NCI-H82 treated with DMSO at 0.1 percent for 48 hours (cell line): ENCODE results near the gene KIF1A.
"Not testable (repeated sequence)": the region's sequence is repeated elsewhere in the genome, so short reads cannot be mapped to it uniquely, and the experiment has no call there.

ENCODE experiments used
- DNase-seq: peaks from one replicate; lab custom pipeline; 2025; ENCODE audit not compliant: unreplicated experiment; lab: John Stamatoyannopoulos, UW

KIF1A gene

DNA sequence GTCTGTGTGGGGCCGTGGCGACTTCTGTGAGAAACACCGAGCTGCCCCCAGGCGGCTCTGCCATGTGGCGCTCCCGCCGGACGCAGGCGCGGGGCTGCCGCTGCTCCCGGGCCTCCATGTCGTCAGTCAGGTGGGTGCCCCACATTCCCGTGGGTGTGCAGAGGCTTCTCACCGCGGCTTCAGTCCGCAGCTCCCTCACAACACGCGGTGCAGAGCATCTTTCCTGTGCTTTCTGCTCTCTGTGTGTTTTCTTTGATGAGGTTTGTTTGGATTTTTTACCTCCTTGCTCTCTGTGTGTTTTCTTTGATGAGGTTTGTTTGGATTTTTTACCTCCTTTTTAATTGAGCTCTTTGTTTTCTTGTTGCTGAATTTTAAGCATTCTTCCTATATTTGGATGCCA is 115.4 kb downstream of the KIF1A start:
- no peak for DNase-seq

DNA sequence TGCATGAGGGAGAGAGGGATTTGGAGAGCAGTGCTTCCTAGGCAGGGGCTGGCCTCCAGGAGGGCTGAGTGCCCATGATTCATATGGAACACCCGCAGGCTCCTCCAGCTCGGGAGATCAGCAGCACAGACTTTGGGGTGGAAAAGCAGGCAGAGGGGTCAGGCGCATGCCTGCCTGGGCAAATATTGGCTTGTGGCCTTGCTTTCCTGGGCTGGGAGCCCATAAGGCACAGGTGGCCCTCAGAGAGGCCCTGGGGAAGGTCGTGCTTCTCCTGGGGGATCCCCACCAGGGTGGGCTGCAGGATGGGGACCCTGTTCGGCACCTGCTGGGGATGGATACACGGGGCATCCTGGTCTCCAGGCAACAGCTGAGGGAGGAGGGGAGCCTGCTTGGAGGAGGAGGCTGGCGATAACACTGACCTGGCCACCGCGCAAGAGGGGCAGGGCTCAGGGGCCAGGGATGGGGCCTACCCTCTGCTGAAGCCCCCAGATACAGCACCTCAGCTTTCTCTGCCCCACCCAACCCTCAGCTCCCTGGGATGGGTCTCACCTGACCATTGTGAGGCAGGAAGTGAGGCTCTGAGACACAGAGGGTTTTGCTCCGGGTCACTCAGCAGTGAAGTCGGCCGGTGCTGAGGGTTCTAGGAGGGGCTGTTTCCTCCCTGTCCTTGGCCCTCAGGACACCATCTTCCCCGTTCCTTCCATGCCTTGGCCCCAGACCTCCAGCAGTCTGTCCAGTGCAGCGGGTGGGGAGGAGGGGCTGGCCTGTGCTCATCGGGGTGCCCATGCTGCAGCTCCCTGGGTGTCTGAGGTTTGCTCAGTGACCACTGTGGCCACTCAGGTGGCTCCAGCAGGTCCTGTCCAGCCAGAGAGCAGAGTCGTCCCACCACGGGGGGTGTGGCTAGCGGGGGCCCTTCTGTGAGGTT is 116.3 kb downstream of the KIF1A start:
- no peak for DNase-seq

DNA sequence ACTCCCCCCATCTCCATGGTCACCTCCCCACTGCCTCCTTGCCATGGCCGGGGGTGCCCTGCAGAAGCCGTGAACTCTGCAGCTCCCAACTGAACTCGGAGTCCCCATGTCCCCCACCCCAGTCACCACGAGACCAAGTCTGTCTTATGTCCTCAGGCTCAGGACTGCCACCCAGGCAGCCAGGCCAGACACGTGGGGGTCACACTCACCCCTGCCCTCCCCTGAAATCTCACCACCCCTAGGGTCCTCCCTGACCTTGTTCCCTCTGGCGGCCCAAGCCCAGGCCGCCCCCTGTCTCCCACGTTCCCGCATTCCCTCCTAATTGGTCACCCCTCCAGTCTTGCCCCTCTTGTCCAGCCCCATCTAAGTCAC is 117.4 kb downstream of the KIF1A start:
- DNase-seq = no peak

DNA sequence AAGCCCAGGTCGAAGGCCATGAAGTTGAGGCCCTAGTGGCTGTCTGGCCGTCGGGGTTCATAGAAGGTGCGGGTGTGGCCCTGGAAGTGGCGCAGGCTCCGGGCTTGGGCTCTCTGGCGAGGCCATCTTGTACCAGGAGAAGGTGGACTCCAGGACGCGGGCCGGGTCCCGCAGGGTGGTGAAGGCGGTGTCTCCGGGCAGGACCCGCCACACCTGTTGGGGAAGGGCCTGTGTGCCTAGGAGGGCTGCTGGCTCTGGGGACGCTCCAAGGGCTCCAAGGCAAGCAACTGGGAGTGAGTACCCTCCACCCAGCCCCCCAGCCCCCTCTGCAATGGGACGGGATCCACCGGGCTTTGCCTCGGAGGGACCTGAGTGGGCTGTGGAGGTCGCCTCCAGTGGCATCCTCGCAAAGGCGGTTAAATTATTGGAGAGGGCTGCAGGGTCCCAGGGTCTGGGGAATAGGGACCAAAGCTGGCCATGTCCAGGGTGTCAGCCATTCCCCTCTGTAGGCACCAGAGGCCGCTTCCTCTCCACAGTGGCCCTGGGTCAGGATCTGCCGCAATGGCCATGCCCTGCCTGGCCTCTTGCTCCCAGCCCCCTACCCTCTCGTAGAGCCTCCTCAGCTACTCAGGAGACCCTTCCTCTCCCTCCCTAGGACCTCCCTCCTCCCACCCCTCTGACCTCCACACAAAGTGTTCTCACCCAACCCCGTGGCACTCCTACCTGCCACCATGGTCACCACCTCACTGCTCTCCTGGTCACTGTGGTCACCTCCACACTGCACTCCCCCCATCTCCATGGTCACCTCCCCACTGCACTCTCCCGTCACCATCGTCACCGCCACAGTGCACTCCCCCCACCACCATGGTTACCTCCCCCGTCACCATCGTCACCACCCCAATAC is 118.0 kb downstream of the KIF1A start:
- no peak for DNase-seq

DNA sequence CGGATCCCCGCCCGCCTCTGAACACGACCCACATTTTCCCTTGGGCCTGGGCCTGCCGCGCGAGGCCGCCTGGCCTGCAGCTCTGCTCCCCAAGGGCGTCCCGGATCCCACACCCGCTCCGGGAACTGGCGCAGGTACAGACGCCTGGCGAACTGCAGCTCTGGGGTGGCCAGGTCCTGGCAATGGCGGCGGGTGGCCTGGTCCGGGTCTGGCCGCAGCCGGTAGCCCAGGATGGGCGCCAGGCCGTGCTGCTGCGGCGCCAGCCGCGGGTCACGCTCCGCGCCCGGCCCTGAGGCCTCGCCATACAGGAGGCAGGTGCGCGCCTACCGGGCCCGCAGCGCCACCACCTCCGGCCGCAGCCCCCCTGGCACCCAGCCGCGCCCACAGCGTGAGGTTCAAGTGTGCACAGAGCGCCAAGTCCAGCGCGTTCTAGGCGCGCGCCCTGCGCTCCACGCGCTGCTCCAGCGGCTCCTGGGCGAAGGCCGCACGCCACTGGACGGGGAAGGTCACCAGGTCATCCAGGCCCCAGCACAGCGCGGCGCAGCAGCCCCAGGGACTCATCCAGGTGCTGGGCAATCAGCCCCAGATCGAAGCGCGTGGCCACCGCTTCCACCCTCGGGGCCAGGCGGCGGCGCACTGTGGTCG is 118.8 kb downstream of the KIF1A start:
- no peak for DNase-seq

DNA sequence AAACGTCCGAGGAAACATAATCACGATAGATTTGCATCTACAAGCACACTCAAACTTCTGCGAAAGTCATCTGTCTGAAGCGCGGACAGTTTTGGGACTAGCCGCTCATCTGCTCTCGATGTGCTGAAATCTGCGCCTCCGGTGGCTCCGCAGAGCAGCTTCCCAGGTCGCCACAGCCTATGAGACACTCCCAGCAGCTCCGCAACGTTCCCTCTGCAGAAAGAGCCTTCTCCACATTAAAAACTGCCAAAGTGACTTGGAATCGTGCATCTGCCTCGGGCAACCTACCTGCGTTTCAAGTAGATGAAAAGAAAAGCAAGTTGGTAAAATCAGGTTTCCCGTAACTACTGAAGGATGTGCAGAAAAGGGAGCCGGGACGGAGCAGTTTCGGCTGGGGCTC is 119.4 kb downstream of the KIF1A start:
- DNase-seq = not testable (repeated sequence)

DNA sequence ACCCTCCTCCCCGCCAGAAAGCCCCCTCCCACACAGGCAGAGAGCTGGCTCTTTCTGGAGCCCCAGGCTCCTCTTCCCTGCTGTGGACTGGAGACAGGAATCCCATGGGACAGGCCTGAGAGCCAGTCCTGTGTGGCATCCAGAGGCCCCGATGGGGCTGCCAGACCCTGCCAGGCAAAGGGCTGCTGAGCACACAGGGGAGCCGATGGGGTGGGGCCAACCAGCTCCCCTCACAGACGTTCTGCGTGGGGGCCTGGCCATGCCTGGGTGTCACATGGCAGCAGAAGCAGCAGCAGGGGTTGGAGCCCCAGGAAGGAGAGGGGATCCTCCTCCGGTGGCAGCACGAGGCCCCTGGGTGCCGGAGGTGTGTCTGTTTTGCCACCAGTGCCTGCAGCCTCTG is 120.2 kb downstream of the KIF1A start:
- DNase-seq = not testable (repeated sequence)

DNA sequence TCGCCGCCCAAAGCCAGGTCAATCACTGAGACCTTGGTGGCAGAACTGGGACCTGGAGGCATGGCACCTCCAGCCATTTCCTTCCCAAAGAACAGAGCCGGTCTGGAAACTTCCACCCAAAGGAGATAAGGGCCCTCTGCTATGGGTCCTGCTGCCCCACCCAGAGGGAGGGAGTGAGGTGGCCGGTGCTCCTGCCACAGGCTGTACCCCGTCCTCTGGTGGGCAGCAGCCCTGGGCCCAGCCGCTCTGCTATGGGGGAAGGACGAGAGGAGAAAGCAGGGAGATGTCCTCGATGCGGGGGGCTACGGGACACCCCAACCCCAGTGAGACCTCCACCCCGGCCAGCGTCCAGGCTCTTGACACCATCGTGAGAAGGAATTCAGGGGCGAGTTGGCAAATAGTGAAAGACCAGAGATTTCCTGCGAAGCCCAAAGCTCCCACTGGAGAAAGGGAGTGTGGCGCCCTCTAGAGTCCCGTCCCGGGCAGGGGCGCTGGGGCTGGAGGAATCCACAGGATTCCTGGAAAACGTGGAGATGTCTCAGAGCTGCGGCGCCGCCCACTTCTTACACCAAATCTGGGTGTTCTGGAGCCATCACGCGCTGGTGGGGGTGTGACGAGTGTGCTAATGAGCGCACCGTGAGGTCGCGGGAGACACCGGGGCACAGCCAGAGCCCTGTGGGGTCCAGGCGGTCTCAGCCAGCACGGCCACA is 121.0 kb downstream of the KIF1A start:
- not testable (repeated sequence) for DNase-seq

DNA sequence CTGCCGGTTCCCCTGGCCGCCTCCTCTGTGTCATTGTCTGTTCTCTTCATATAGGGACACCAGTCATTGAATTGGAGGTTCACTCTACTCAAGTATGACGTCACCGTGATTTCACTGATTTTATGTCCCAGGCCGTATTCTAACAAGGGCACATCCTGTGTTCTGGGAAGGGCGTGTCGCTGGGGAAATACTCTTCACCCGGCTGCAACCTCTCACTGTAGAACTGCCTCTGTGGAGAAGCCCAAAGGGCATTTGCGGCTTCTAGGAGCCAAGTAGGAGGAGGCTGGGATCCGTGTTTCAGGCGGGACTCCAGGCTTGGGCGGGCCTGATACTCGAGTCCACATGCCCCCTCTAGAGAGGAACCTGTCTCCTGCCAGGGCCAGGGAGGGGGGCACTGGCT is 123.5 kb downstream of the KIF1A start:
- DNase-seq = not testable (repeated sequence)

DNA sequence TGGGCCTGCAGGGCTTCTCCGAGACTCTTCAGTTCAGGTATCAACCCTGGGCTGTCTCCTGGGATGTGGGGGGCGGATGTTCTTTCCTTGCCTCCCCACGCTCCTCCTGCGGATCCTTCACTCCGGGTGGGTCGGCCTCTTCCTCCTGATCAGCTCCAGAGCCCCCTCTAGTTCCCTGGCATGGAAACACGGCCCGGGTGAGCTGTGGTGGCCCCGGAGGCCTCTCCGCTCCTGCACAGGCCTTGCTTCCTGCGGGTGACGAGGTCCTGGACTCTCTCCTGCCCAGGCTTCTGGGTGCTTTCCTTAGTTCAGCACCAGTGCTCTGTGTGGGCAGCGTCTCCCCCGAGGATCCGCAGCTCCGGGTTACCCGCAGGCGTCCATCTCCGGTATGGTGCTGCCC is 124.4 kb downstream of the KIF1A start:
- DNase-seq = not testable (repeated sequence)

DNA sequence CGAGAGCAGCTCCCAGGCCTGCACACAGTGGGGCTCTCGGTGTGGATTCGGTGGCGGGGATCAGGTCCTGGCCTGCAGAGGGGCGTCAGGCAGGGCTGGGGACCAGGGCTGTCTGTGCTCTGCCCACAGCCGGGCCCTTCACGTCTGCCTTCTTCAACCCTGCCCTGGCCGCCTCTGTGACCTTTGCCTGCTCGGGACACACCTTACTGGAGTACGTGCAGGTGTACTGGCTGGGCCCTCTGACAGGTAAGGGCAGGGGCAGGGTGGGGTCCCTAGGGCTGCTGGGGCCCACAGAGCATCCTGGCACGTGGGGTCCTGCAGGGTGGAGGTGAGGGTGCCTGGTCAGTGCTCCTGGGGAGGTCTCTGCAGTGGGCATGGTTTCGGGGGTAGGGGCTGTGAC is 125.7 kb downstream of the KIF1A start:
- not testable (repeated sequence) for DNase-seq

DNA sequence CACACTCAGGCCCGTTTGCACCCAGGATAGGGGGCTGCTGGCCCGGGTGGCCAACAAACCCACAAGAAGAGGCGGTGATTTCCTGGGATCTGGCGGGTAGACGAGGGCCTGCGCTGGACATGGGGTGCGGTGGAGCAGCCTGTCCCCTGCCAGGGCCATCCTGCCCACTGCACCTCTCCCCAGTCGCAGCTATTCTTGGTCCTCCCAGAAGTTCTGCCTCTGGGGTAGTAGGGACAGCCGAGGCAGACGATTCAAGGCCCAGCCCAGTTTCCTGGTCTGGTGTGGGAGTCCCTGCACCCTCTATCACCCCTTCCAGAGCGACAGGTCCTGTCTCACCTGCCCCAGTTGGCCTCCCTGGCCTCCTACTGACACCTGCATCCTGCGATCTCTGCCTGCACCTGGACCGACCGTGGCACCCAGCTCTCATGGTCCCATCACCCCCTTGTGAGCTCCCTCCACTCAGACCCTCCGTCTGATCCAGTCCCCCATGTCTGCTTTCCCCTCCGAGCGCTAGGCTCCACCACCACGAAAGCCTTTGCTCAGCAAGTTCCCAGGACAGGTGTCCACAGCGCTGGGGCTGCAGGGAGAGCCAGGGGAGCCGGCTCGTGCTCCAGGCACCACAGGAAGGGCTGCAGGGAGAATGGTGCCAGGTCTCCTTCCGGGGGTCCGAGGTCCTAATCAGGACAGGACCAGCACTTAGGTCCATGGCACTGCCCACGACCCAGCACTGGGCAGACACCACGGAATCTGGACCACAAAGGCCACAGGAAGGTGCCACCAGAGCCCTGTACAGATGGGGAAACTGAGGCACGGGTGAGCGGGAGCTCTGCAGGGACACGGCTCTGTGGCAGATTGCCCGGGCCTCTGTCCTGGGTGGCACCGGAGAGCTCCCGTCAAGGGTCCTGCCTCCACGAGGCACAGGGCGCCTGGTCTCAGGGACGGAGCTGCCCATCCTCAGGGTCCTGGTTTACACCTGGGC is 127.1 kb downstream of the KIF1A start:
- DNase-seq = not testable (repeated sequence)

DNA sequence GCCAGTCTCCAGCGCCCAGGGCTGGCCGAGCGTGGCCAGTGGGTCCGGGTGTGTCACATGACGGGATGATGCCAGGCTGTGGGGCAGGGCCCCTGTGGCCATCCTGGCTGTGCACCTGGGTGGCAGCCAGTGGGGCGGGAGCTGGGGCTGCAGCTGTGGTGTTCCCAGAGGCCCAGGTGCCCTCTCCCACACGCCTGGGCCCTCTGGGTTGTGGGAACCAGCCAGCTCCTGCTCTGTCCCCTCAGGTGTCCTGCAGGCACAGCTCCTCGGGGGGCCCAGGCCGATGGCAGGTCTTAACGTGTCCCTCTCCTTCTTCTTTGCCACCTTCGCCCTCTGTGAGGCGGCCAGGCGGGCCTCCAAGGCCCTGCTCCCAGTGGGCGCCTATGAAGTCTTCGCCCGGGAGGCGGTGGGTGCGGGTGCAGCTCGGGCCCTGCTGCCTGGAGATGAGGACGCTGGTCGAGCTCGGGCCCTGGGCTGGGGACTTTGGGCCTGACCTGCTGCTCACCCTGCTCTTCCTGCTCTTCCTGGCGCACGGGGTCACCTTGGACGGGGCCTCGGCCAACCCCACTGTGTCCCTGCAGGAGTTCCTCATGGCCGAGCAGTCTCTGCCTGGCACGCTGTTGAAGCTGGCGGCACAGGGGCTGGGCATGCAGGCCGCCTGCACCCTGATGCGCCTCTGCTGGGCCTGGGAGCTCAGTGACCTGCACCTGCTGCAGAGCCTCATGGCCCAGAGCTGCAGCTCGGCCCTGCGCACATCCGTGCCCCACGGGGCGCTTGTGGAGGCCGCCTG is 128.2 kb downstream of the KIF1A start, which contains the start of gene AQP12A:
AQP12A (plus strand) TSS at position 236 of the 790 bp plus-strand sequence; CDS start at position 284, 48 bp downstream.
- DNase-seq = not testable (repeated sequence)

DNA sequence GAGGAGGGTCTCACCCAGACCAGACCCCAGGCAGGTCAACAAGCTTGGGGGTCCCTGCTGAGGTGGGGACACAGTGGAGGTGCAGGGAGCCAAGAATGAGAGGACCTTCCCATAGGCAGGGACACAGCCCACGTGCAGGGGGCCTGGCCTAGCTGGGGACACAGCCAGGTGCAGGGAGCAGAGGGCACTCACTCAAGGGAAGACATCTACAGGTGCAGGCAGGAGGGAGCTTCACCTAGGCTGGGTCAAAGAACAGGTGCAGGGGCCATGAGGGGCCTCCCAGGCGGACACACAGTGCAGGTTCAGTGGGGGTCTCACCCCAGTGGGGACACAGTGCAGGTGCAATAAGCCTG is 129.0 kb downstream of the KIF1A start:
- DNase-seq = not testable (repeated sequence)

DNA sequence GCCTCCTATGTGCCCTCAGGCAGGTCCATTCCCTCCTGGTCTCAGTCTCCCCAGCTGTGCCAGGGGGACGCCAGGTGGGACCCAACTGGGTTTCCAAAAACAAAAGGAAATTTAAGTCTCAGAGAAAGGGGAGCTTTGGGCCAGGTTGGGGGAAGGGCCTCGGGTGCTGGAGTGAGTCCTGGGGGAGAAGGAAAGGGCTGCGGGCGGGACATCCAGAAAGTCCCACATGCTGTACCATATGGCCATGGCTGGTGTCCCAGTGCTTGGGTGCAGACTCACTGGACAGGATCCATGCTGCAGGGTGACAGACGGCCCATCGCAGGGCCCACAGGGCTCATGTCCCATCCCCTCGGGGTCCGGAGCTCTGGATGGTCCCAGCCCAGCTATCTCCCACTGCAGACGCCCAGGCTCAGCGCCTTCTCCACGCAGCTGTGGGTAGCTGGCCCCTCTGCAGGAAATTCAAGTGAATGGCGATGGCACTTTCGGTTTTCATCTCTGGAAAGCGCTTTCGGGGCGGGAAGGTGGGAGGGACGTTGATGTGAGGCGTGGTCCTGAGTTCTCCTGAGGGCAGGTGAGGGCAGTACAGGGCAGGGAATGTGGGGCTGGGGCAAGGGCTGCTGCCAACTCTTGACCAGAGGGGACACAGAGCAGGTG is 129.5 kb downstream of the KIF1A start:
- not testable (repeated sequence) for DNase-seq

DNA sequence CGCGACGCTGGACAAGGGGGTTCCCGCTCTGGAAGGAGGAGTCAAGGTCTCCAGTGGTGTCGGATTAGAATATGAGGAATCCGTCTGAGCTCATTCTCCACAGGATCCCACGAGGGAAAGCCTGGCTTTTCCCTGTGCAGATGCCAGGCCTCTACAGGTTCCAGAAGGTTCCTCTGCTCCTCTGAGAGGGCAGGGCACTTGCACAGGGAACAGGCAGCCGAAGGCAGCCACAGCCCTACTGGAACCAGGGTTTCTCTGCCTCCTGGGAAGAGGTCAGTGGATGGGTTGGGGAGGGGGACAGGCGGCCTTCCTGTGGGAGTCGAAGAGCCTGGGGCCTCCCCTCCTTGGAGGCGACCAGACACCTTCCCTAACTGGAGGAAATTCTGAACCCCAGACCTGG is 130.0 kb downstream of the KIF1A start:
- no peak for DNase-seq

DNA sequence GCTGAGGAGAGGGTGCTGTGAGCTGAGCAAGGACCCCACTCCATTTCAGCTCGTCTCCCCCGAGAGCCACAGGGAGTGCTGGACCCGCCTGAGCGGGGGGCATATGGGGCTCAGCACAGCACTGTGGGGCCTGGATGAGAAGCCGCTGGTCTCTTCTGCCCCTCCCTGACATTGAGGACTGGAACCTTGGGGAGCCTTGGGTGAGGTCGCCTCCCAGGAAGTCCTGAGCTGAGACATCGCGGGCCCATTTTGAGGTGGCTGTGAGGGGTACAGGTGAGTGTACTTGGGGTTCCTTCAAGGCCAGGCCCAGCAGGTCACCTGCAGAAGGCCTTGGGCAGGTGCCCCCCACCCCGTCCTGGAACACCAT is 131.5 kb downstream of the KIF1A start:
- DNase-seq = no peak
